GM12864 (cell line): Measurements from ENCODE around the gene DBX2.

Experiments
- DNase-seq: peaks from one replicate; pipeline ENCODE4 v3.0.0-alpha.2; 2011; ENCODE audit warnings: low read depth
- H3K4me3 ChIP-seq: 2 replicates; pipeline ENCODE4 v1.5.1; 2011; ENCODE audit warnings: mild to moderate bottlenecking, low read depth, low read length, control low read depth
- CTCF ChIP-seq: IDR thresholded peaks from 2 replicates; pipeline ENCODE4 v1.5.1; 2011; ENCODE audit warnings: low read depth, mild to moderate bottlenecking, moderate library complexity, low read length, control low read depth, inconsistent platforms; ENCODE audit errors: missing control alignments

The DBX2 gene

DNA sequence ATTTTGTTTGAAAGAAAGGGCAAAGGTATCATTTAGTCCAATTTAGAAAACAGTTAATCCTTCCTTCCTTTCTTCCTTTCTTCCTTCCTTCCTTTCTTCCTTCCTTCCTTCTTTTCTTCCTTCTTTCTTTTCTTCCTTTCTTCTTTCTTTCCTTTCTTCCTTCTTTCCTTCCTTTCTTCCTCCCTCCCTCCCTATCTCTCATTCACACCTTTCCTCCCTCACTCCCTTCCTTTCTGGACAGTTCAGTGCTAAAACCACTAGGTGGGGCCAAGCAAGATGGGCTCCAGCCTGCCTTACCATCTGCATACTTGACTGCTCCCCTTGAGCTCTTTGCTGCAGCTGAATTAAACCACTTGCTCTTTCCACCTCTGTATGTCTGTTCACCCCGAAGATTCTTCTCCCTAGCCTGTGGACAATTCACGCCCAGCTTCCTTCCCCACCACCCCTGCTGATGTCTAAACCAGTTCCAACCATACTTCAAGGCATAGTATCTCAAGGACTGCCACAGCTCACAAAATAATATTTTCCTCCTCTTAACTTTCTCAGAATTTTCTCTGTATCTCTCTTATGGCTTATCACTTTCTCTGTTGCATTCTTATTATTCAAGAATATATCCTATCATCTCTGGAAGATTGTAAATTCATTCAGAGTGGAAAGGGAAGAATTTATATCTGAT, 78.0 kb downstream of the DBX2 start:
- TF ChIP-seq CTCF: peak; percentile 66
- no peak for DNase-seq
- H3K4me3 ChIP-seq: no peak overlapping the region

DNA sequence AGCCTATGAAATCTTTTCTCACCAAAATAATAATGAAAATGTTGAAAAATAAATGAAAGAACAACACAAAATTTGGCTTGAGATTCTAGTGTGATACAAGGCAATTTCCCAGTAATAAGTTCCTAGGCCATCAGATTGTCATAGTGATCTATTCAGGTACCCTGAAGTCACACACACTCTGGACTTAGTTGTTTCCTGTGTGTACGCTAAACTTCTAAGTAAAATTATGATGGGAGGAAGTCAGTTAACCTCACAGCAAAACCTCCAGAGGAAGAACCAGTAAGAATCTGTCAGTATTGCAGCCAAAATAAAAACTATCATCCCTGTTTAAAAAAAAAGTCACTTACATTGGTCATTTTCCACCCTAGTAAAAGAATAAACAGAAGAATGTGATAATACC, 81.9 kb downstream of the DBX2 start:
- H3K4me3 ChIP-seq: no peak overlapping the region
- DNase-seq: no peak
- TF ChIP-seq CTCF: no peak
